H1 (cell line): ENCODE results near the gene NOX5.

ENCODE experiments used
- KDM5A ChIP-seq: fragments of 200-600 bp; IDR thresholded peaks from 2 replicates; pipeline ENCODE4 v1.7.1; 2012; ENCODE audit warnings: mild to moderate bottlenecking, low read length, inconsistent platforms, mixed read lengths
- ZNF274 ChIP-seq: IDR thresholded peaks from 2 replicates; pipeline ENCODE4 v1.7.0; 2012; ENCODE audit warnings: low read length, borderline replicate concordance; ENCODE audit errors: extremely low read depth
- TF ChIP-seq, protein P1 (sequence below), 3 experiments: IDR thresholded peaks; 1 replicate in 2 of 3; 2 replicates in 1 of 3; pipeline versions ENCODE4 v1.5.1 to v1.6.1; 2011; ENCODE audit warnings: low read length in 3 of 3, mild to moderate bottlenecking in 3 of 3, inconsistent platforms in 2 of 3, low read depth in 1 of 3, moderate library complexity in 1 of 3; ENCODE audit not compliant: insufficient read depth in 1 of 3; ENCODE audit errors: control extremely low read depth in 1 of 3
- TF ChIP-seq, protein P2 (sequence below): IDR thresholded peaks from 2 replicates; pipeline ENCODE4 v1.6.1; 2012; ENCODE audit warnings: inconsistent platforms

DNA sequence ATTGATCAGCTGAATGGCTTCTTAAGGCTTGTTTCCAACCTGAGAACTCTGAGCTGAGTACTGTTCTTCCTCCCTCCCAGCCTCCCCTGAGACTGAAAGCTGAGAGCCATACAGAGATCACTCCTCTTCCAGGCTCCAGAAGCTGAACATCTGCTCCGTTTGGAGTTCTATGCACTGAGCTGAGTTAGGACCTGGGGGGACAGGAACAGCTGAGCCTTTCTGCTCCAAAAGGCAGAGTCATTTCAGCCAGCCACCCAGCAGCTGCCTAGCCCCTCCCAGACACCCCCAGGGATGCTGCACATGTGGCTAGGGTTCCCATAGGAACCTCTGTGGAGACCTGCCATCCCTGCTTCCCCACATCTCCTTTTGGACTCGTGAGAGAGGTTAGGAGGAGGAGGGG is 81.7 kb downstream of the NOX5 start:
- TF ChIP-seq, protein P1, sequence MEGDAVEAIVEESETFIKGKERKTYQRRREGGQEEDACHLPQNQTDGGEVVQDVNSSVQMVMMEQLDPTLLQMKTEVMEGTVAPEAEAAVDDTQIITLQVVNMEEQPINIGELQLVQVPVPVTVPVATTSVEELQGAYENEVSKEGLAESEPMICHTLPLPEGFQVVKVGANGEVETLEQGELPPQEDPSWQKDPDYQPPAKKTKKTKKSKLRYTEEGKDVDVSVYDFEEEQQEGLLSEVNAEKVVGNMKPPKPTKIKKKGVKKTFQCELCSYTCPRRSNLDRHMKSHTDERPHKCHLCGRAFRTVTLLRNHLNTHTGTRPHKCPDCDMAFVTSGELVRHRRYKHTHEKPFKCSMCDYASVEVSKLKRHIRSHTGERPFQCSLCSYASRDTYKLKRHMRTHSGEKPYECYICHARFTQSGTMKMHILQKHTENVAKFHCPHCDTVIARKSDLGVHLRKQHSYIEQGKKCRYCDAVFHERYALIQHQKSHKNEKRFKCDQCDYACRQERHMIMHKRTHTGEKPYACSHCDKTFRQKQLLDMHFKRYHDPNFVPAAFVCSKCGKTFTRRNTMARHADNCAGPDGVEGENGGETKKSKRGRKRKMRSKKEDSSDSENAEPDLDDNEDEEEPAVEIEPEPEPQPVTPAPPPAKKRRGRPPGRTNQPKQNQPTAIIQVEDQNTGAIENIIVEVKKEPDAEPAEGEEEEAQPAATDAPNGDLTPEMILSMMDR (IDR thresholded peaks at IDR 0.05; ENCODE audit: control extremely low read depth in 1 of 3, insufficient read depth in 1 of 3, low read depth in 1 of 3, low read length in 3 of 3) = no peak
- TF ChIP-seq ZNF274 (no peak), KDM5A (no peak)
- TF ChIP-seq, protein P2, sequence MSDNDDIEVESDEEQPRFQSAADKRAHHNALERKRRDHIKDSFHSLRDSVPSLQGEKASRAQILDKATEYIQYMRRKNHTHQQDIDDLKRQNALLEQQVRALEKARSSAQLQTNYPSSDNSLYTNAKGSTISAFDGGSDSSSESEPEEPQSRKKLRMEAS = no peak
